G401 (cell line): ENCODE results near the gene ZNF547. TPM values are rescaled to one million over a fixed set of nuclear protein-coding genes. Genes with fewer than 3 reads are reported as not detected.
"Not testable (repeated sequence)": the region's sequence is repeated elsewhere in the genome, so short reads cannot be mapped to it uniquely, and the experiment has no call there.

ENCODE experiments used
- DNase-seq: peaks from one replicate; pipeline ENCODE4 v3.0.0-alpha.2; 2015; ENCODE audit warnings: low spot score
- in situ Hi-C: cut with HindIII; loops from 2 replicates; pipeline ENCODE4 v1.10.0; 2016; ENCODE audit warnings: low sequenced_read_pairs, mixed read lengths
- total RNA-seq: library from RNA; depleted of rRNA; stranded (reverse); fragments of >200 nt; shearing (Covaris generic); gene quantifications from 2 replicates; pipeline ENCODE4 v1.2.3, GENCODE V29; 2014

The ZNF547 gene
- total RNA-seq, 1 experiment from 2014 or later = 0.68 TPM

GRCh38 chr19:57363688-57364181 lies 384 bp downstream of the ZNF547 start:
- in situ Hi-C loops = no loop called here
- peak; percentile 3 for DNase-seq

- in situ Hi-C loops = no loop called here
- no peak for DNase-seq
Observed at GRCh38 chr19:57366776-57367175, 3.4 kb downstream of the ZNF547 start.

- no peak for DNase-seq
- in situ Hi-C loops = no loop called here
Observed at GRCh38 chr19:57374179-57374578, 10.8 kb downstream of the ZNF547 start.

GRCh38 chr19:57374647-57375046 lies 11.3 kb downstream of the ZNF547 start:
- in situ Hi-C loops, DNase-seq: not testable (repeated sequence)

- in situ Hi-C loops = no loop called here
- DNase-seq = no peak
Observed at GRCh38 chr19:57376151-57376550, 12.8 kb downstream of the ZNF547 start.

- in situ Hi-C loops = no loop called here
- DNase-seq = no peak
Observed at GRCh38 chr19:57377498-57378146, 14.3 kb downstream of the ZNF547 start.

- DNase-seq = no peak
- in situ Hi-C loops = no loop called here
Observed at GRCh38 chr19:57380923-57381322, 17.6 kb downstream of the ZNF547 start.

- DNase-seq = no peak
- in situ Hi-C loops = no loop called here
Observed at GRCh38 chr19:57382806-57383488, 19.6 kb downstream of the ZNF547 start.

- in situ Hi-C loops = no loop called here
- no peak for DNase-seq
Observed at GRCh38 chr19:57389194-57389729, 25.9 kb downstream of the ZNF547 start.

- peak; percentile 100 for DNase-seq
- in situ Hi-C loops = no loop called here
Observed at GRCh38 chr19:57389730-57390598, 26.6 kb downstream of the ZNF547 start, which contains the start of gene ZNF548. Gene ZNF548, plus strand, starts transcription at chr19:57389854. Its CDS starts 246 bp downstream, at chr19:57390100.

GRCh38 chr19:57395710-57396109 lies 32.4 kb downstream of the ZNF547 start:
- in situ Hi-C loops = no loop called here
- no peak for DNase-seq

GRCh38 chr19:57398868-57399267 lies 35.5 kb downstream of the ZNF547 start:
- in situ Hi-C loops = no loop called here
- no peak for DNase-seq

GRCh38 chr19:57403737-57404563 lies 40.6 kb downstream of the ZNF547 start:
- in situ Hi-C loops = no loop called here
- DNase-seq = no peak

GRCh38 chr19:57406516-57407123 lies 43.3 kb downstream of the ZNF547 start:
- in situ Hi-C loops = no loop called here

GRCh38 chr19:57410877-57411671 lies 47.7 kb downstream of the ZNF547 start, which contains the start of gene ZNF17:
Gene ZNF17, plus strand, starts transcription at chr19:57411161. Its CDS starts 2,455 bp downstream, at chr19:57413616.
- peak; percentile 97 for DNase-seq
- in situ Hi-C loops = no loop called here

More at GRCh38 chr19:57406516-57407123, 43.3 kb downstream of the ZNF547 start:
- peak; percentile 40 for DNase-seq

- in situ Hi-C loops = no loop called here
- no peak for DNase-seq
Observed at GRCh38 chr19:57419439-57419838, 56.1 kb downstream of the ZNF547 start.

GRCh38 chr19:57421037-57421436 lies 57.7 kb downstream of the ZNF547 start:
- in situ Hi-C loops = no loop called here
- no peak for DNase-seq
